Left lung (tissue), 10 donors: ENCODE data around the gene FAM78A. TPM values are rescaled to one million over a fixed set of nuclear protein-coding genes. Genes with fewer than 3 reads are reported as not detected.

Source experiments
- ATAC-seq: fragments of 200-7000 bp; cut with Tn5 transposase; one replicate; pipeline ENCODE4 v1.9.1; 2020; ENCODE audit warnings: moderate library complexity
- DNase-seq, 4 donors: peaks; one replicate each; pipeline ENCODE4 v3.0.0-alpha.2; 2013 to 2020
- H3K27ac ChIP-seq, 2 donors: fragments of 200-600 bp; sonication (generic) in 1 of 2; one replicate each; pipeline versions ENCODE4 v1.5.0 to v1.8.0; 2020 to 2021
- H3K27me3 ChIP-seq, 2 donors: fragments of 200-600 bp; sonication (generic) in 1 of 2; one replicate each; pipeline versions ENCODE4 v1.5.0 to v1.8.0; 2020 to 2021
- H3K36me3 ChIP-seq, 2 donors: fragments of 200-600 bp; sonication (generic) in 1 of 2; one replicate each; pipeline versions ENCODE4 v1.5.0 to v1.8.0; 2020 to 2021
- H3K4me1 ChIP-seq, 2 donors: fragments of 200-600 bp; one replicate each; pipeline ENCODE4 v1.8.0; 2021
- H3K4me3 ChIP-seq, 2 donors: fragments of 200-600 bp; sonication (generic) in 1 of 2; one replicate each; pipeline versions ENCODE4 v1.5.0 to v1.8.0; 2020 to 2021; ENCODE audit warnings: mild to moderate bottlenecking in 1 of 2
- H3K9me3 ChIP-seq, 2 donors: fragments of 200-600 bp; sonication (generic) in 1 of 2; one replicate each; pipeline versions ENCODE4 v1.5.0 to v1.8.0; 2020 to 2021
- CTCF ChIP-seq, 2 donors: fragments of 200-600 bp; sonication (generic) in 1 of 2; IDR thresholded peaks; one replicate each; pipeline versions ENCODE4 v1.5.0 to v1.8.0; 2021; ENCODE audit warnings: antibody characterized with exemption in 2 of 2
- intact Hi-C, 2 donors: fragments of 100-400 bp; cut with DNase I; formaldehyde crosslinking; loops; one replicate each; pipeline versions ENCODE4 v1.11.2 to v1.14.2; 2022
- polyA plus RNA-seq, 6 donors: library from polyadenylated mRNA; unstranded; fragments of 120-200 nt; gene quantifications; one replicate each; pipeline ENCODE4 v1.2.1, GENCODE V29; 2013; ENCODE audit not compliant: insufficient read length in 6 of 6
- total RNA-seq, 2 donors: library from RNA; stranded (reverse); fragmentation: NEBNext Ultra II Directional; extraction: Animal tissue kit (Norgen Biotek cat#: 25700); gene quantifications; one replicate each; pipeline ENCODE4 v1.2.1, GENCODE V29; 2021
- donor health status: DM: no; HTN: yes; CAD: no.
- donor health status: DM: no; HTN: no; CAD: no.

The FAM78A gene
- total and polyA plus RNA-seq, 8 donors: 3.5 to 18.1 (median 6.5) TPM

GRCh38 chr9:131307974-131308373 lies 31.7 kb upstream of the FAM78A start:
- H3K36me3 ChIP-seq: no peaks in the 10 kb centered on the region
- TF ChIP-seq CTCF (IDR thresholded peaks at IDR 0.05): no peak
- H3K4me3 ChIP-seq: no peak overlapping the region
- H3K27ac ChIP-seq: no peak overlapping the region
- H3K4me1 ChIP-seq: no peaks in the 10 kb centered on the region
- H3K9me3 ChIP-seq: no peaks in the 10 kb centered on the region
- DNase-seq: no peak
- no peak for ATAC-seq
- intact Hi-C loops: no loop called here
- H3K27me3 ChIP-seq: no peaks in the 10 kb centered on the region

DNA sequence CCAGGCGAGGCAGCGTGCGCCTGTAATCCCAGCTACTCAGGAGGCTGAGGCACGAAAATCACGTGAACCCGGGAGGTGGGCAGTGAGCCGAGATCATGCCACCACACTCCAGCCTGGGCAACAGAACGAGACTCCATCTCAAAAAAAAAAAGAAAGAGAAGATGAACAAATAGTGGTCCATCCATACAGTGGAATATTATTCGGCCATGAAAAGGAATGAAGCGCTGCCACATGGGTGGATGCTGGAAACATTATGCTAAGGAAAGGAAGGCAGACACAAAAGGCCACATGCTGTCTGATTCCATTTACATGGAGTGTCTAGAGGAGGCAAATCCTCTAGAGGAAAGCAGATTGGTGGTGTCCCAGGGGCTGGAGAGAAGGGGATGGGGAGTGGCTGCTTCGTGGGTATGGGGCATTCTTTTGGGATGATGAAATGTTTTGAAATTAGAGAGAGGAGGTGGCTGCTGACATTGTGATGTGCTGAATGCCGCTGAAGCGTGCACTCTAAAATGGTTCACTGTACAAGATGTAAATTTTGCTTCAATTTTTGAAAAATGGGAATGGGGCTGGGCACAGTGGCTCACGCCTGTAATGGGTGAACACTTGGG lies 30.2 kb upstream of the FAM78A start:
- DNase-seq: no peak
- Histone ChIP-seq H3K27me3 (no peaks in the 10 kb centered on the region), H3K4me1 (no peaks in the 10 kb centered on the region), H3K9me3 (no peaks in the 10 kb centered on the region), H3K4me3 (no peak overlapping the region), H3K36me3 (no peaks in the 10 kb centered on the region), H3K27ac (no peak overlapping the region)
- no peak for ATAC-seq
- intact Hi-C loops: no loop called here
- no peak for TF ChIP-seq CTCF (IDR thresholded peaks at IDR 0.05)

DNA sequence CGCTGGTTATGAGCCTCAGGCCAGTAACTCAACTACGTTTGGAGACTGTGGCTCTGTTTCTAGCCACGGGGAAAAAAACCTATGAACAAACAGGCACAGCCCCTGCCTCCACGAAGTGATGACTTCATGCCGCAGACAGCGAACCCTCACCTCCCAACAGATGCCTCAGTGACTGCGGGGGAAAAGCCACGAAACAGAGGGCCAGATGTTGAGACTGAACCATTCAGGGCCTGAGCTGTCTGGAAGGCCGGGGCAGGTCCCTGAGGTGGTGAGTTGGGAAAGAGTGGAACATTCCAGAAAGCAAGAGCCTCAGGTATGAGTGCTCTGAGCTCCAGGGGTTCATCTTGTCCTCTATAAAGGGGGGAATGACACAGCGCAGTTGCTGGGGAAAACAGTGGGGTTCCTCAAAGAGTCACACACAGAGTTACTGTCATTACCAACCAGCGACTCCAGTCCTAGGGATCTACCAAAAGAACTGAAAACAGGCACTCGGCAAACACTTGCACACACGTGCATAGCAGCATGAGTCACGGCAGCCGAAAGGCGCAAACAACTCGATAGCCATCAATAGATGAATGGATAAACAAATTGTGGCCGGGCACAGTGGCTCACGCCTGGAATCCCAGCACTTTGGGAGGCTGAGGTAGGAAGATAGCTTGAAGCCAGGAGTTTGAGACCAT lies 28.5 kb upstream of the FAM78A start:
- no peaks in the 10 kb centered on the region for H3K27me3 ChIP-seq
- H3K4me3 ChIP-seq: no peak overlapping the region
- ATAC-seq (peak; percentile 23), DNase-seq (no peak)
- H3K4me1 ChIP-seq: no peaks in the 10 kb centered on the region
- no peak overlapping the region for H3K27ac ChIP-seq
- intact Hi-C loops: no loop called here
- H3K36me3 ChIP-seq: no peaks in the 10 kb centered on the region
- TF ChIP-seq CTCF (IDR thresholded peaks at IDR 0.05): no peak
- H3K9me3 ChIP-seq: no peaks in the 10 kb centered on the region

DNA sequence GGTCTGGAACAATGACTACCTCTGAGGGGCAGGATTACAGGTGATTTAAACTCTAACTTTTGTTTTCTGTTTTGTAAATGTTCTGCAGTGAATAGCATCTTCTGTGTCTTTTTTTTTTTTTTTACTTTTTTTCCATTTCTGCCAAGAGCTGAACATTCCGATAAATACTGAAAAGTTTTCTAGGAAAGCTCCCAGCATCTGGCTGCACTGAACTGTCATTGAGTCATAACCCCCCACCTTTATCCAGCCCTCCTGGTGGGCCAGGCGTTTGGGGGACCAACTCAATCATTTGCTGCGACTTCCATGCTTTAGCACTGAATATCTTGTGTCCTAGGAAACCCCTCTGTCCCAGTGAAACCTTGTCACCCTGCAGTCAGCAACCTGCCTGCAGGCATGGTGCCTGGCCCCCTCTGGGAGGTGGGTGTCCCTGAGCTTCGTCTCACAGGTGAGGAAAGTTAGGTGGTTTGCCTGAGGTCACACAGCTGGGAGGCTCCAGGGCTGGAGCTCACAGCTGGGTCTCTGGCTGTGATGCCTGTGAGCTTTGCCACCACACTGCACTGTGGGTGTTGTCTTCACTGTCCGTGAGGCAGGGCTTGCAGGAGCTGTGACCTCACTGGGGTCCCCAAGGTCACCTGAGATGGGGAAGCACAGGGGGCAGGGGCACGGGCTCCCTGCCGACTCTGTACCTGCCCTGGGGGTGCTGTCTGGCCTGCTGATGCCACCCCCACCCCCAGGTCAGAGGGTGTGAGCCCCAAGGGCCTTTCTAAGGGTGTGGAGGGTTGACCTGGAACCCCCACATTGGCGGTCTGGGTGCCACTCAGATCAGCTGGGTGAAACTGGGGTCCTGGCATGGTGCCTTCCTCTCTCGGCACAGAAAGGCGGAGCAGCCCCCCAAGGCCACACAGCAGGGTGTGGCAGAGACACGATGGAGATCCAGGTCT lies 27.3 kb upstream of the FAM78A start:
- no peak for ATAC-seq
- TF ChIP-seq CTCF (IDR thresholded peaks at IDR 0.05): no peak
- intact Hi-C loops: no loop called here
- Histone ChIP-seq H3K27me3 (no peaks in the 10 kb centered on the region), H3K27ac (no peak overlapping the region), H3K9me3 (no peaks in the 10 kb centered on the region), H3K4me1 (no peaks in the 10 kb centered on the region), H3K36me3 (no peaks in the 10 kb centered on the region), H3K4me3 (no peak overlapping the region)
- no peak for DNase-seq
